HS-27A (cell line): Measurements from ENCODE around the gene HOXD4.

Source experiments
- DNase-seq: peaks from one replicate; pipeline ENCODE4 v3.0.0-alpha.2; 2012; ENCODE audit warnings: low read depth, missing footprints

The HOXD4 gene

GRCh38 chr2:176126929-176127773, 24.2 kb upstream of the HOXD4 start:
- no peak for DNase-seq

GRCh38 chr2:176127774-176128072, 23.6 kb upstream of the HOXD4 start:
- DNase-seq: no peak

GRCh38 chr2:176128172-176128981, 23.0 kb upstream of the HOXD4 start:
- DNase-seq: no peak

- no peak for DNase-seq
These were observed 22.2 kb upstream of the HOXD4 start, which contains the start of gene HOXD8 for GRCh38 chr2:176128982-176129796. HOXD8 (plus strand) TSS chr2:176129705; CDS start chr2:176130367, 662 bp downstream.

GRCh38 chr2:176129813-176130146, 21.6 kb upstream of the HOXD4 start:
- no peak for DNase-seq

GRCh38 chr2:176130147-176130956, 21.0 kb upstream of the HOXD4 start:
- no peak for DNase-seq

GRCh38 chr2:176130957-176131847, 20.1 kb upstream of the HOXD4 start:
- no peak for DNase-seq

- no peak for DNase-seq
These were observed 19.5 kb upstream of the HOXD4 start for GRCh38 chr2:176131848-176132158.

- no peak for DNase-seq
These were observed 18.9 kb upstream of the HOXD4 start for GRCh38 chr2:176132205-176133171.

- DNase-seq: no peak
These were observed 18.0 kb upstream of the HOXD4 start for GRCh38 chr2:176133389-176133788.

GRCh38 chr2:176134035-176134434, 17.3 kb upstream of the HOXD4 start:
- no peak for DNase-seq

- no peak for DNase-seq
These were observed 16.3 kb upstream of the HOXD4 start for GRCh38 chr2:176135035-176135440.

GRCh38 chr2:176136374-176137251, 14.7 kb upstream of the HOXD4 start:
- no peak for DNase-seq

- no peak for DNase-seq
These were observed 14.1 kb upstream of the HOXD4 start for GRCh38 chr2:176137252-176137580.

- DNase-seq: no peak
These were observed 13.4 kb upstream of the HOXD4 start for GRCh38 chr2:176137906-176138305.

- DNase-seq: no peak
These were observed 12.8 kb upstream of the HOXD4 start for GRCh38 chr2:176138526-176138922.

- no peak for DNase-seq
These were observed 12.3 kb upstream of the HOXD4 start for GRCh38 chr2:176138923-176139660.
